Erythroblast (primary cell): Measurements from ENCODE around the gene ARHGAP24.
"Not testable (repeated sequence)": the region's sequence is repeated elsewhere in the genome, so short reads cannot be mapped to it uniquely, and the experiment has no call there.

Experiments
- DNase-seq, 2 experiments: peaks; one replicate each; lab custom pipeline; 2025; lab: John Stamatoyannopoulos, UW
- GATA1 ChIP-seq: IDR thresholded peaks from 2 replicates; pipeline ENCODE4 v1.6.1; 2011; ENCODE audit warnings: low read depth, mild to moderate bottlenecking, control low read depth, low read length, moderate library complexity
- POLR2A ChIP-seq: IDR thresholded peaks from 2 replicates; pipeline ENCODE4 v1.6.1; 2011; ENCODE audit warnings: mild to moderate bottlenecking, low read length

Gene ARHGAP24

DNA sequence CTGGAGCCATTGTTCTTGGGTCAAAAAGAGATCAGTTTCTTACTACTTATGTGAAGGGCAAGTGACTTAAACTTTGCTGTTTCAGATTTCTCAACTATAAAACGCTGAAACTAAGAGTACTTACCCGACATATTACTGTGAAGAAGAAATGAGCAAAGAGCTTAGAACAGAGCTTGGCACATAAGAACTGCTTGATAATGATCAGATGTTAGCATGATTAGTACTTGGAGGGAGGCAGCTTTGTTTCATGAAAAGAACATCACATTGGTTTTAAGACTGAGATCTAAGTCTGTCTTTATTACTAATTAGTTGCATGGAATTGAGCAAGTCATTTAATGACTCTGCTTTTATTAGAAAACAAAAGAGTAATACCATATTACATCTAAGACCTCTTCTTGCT lies 169.1 kb downstream of the ARHGAP24 start:
- DNase-seq, result no peak
- TF ChIP-seq GATA1 (no peak), POLR2A (no peak)

DNA sequence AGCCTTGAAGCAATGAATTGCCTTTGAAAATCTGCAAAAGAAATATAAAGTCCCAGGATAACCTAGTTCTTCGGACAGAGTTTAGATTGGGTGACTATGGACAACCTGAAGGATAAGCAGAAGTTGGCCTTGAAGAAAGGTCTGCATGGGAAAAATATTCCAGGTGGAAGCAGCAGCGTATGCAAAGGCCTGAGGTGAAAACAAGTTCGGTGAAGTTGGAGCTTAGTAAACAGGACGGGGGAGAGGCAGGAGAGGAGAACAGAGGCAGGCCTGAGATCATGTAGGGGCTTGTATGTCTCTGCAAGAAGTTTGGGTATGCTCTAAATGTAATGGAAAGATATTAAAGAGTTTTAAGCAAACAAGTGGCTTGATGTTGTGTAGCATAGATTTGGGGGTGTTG lies 176.0 kb downstream of the ARHGAP24 start:
- no peak for DNase-seq

DNA sequence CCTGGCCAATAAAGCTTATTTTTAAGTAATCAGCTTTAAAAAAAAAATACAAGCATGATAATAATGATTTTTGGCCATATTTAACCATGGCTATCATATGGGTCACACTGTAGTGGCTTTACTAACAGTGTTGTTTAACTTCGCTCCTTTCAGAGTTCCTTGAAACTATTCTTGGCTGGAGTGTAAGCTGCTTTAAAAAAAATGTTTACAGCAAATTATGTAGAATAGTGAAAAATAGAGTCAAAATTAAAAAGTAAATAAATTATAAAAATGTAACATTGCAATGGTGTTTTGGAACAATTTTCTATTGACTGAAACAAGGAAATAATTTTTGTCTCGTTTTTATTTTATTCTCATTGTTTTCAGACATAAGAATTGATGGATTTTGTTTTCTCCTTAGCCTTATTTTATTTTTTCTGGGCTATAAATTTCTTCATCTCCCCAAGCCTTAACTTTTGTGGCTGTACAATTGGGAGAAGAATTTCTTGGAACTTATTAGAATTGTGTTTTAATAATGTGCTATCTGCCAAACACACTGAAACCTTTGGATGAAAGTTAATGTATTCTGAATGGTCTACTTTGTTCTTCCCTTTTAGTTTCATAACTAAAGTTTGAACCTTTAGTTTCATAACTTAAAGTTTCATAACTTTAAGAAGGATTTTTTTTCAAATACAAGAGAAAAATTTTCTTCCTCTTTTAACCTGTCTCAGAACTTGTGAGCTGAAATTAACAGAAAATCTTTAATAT lies 182.0 kb downstream of the ARHGAP24 start:
- no peak for DNase-seq
- TF ChIP-seq POLR2A (no peak), GATA1 (no peak)

More for the DNA sequence above, 176.0 kb downstream of the ARHGAP24 start:
- TF ChIP-seq POLR2A (no peak), GATA1 (no peak)

DNA sequence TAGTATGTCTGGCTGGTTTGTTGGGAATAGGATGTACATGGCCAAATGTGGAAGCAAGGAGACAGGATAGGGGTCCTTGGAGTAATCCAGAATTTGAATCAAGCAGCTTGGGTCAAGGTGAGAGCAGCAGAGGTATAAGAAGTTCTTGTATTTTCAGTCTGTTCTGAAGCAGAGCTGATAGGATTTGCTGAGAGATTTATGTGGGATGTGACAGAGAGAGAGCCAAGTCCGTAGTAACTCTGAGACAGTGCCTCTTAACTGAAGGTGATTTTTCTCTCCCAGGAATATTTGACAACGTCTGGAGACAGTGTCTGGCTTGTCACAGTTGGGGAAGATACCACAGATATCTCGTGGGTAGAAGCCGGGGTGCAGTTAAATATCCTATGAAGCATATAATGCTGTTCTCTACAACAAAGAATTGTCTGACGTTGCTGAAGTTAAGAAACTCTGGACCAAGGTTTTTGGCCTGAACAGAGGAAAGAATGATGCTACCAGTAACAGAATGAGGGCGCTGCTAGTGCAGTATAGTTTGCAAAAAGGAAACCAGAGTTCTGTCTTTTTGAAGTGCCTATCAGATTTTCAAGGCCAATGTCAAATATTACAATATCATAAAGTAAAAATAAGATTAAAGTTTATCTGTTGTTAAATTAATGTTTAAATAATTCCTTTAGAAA lies 184.0 kb downstream of the ARHGAP24 start:
- no peak for TF ChIP-seq GATA1
- TF ChIP-seq POLR2A, result no peak
- no peak for DNase-seq

DNA sequence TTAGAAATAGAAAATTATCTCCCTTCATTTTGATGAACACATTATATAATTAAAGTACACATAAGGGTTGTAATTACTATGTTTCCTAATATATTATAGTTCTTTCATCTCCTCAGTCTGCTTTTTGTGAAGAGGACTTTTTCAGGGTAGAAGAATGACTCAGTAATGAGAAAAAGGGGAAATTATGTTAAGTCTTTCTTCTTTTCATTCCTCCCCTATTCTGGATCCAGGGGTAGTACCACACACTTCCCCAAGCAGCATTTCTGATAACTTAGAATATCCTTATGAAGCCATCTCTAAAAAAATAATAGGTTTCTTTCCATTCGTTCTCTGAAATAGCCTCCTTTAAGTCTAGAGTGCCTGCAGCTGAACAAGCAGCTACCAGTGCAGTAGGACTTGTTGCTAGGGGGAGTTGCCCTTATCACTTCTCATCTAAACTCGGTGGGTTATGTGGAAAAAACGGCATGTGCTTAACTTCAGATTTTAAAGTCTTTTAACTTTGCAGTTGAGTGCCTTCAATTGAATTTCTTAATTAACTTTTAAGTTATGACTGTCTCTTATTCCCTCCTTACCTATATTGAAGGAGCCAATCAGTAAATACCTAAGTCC lies 184.8 kb downstream of the ARHGAP24 start:
- TF ChIP-seq POLR2A (no peak), GATA1 (no peak)
- no peak for DNase-seq

DNA sequence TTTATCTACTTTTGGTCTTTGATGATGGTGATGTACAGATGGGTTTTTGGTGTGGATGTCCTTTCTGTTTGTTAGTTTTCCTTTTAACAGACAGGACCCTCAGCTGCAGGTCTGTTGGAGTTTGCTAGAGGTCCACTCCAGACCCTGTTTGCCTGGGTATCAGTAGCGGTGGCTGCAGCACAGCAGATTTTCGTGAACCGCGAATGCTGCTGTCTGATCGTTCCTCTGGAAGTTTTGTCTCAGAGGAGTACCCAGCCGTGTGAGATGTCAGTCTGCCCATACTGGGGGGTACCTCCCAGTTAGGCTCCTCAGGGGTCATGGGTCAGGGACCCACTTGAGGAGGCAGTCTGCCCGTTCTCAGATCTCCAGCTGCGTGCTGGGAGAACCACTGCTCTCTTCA lies 191.7 kb downstream of the ARHGAP24 start:
- DNase-seq, result not testable (repeated sequence)

DNA sequence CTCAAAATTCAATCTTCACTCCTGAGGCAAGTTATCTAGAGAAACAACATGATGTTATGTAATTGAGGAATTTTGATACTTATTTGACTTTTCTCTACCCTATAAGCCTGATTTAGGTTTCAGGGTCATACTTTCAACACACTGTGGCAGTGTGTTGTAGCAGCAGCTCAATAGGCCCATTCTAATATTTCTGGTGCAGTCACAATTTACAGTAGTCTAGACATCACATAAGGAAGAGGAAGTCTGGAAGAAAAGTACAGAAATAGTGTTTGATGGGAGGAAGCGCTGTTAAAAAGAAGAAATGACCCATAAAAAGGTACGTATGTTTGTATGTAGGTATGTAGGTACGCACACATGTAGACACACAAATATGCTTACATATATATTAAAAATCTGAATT lies 194.3 kb downstream of the ARHGAP24 start:
- TF ChIP-seq POLR2A (no peak), GATA1 (no peak)

DNA sequence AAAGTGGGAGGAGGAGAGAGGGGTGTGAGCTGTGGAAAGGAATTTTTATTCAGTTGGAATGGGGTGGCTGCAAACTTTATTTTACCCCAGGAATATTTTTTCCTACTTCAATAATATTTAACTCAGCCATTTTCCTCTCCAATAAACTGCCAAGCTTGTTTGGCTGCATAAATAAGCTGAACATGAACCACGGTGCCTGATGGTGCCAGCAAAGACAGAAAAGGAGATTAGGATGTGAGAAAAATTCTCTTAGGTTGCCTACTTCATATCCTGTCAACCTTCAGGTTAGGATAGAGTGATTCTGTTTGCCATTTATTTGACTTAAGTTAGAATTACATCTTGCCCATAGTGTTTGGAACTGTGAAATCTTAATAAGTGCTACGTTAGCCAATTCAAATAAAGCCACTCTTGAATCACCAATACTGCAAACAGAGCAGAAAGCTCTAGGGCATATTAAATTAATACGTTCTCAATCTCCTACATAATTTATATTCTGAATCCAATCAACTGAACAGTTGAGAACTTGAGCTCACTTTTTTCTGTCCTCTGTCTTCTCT lies 195.1 kb downstream of the ARHGAP24 start:
- no peak for DNase-seq
- TF ChIP-seq POLR2A, result no peak
- no peak for TF ChIP-seq GATA1

More for the DNA sequence above, 194.3 kb downstream of the ARHGAP24 start:
- no peak for DNase-seq

DNA sequence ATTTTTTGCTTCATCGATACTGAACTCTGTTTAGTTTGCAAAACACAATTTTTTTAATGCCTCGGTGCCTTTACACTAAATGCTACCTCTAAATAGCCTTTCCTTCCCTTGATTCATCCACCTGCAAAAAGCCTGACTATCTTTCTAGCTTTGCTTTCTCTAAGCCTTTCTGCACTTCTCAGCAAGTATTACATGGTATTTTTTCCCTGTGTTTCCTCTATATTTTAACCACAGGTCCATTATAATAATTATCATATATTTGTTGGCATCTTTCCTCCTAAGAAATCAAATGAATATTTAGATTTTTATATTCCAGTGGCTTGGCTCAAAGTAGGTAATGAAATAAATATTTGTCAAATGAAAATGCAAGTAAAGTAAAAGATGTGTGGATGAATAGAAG lies 196.2 kb downstream of the ARHGAP24 start:
- DNase-seq, result no peak
- TF ChIP-seq POLR2A, result no peak
- no peak for TF ChIP-seq GATA1

DNA sequence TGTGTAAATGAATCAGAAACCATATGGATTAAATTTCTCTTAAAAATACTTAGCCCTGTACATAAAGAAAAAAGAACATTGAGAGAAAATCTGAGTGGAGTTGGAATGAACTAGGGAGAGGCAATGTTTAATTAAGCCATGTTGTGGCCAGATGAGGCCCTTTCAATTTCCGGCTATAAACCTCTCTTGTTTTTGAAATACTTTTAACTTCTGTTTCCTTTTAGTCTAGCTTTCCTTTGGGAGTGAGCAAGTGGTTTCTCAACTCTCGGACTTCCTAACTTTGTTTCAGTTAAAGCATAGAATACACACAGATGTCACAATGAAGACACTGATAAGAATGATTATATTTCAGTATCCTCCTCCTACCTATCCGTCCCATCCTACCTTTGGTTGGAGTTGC lies 197.2 kb downstream of the ARHGAP24 start:
- no peak for TF ChIP-seq POLR2A
- TF ChIP-seq GATA1, result no peak

DNA sequence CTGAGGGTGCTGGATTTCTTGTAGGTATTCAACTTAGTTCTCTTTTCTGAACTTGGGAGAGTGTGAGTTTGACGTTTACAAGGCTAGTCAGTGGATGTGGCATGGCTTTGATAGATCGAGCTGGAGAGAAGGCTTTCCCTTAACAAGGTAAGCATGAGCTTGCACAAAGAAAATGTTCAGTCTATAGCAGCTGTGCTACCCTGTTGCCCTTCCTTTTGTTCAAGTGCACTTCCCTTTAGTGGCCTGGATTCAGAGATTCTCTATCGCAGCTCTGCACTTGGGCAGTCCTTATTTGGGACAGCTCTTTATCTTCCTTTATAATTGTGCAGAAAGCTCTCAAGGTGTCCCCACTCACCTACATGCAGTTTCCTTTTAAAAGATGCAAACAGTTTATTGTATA lies 198.0 kb downstream of the ARHGAP24 start:
- TF ChIP-seq POLR2A (no peak), GATA1 (no peak)
- DNase-seq, result no peak

More for the DNA sequence above, 197.2 kb downstream of the ARHGAP24 start:
- DNase-seq, result no peak

DNA sequence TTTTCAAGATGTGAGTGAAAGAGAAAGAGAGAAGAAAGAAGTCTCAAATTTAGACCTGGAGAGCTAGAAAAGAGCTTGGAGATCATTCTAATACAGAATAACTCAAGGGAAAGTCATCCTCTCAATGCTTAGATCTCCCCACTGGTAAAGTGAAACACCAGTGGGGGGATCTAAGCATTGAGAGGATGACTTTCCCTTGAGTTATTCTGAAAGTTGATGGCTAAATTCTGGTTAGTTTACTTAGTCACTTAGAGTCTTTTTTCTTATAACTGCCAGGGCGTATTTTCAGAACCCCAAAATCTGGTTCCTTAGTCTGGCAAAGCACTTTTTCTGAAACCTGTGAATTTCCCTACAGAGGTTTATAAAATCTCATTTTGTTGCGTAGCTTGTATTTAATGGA lies 198.6 kb downstream of the ARHGAP24 start:
- no peak for TF ChIP-seq GATA1
- no peak for TF ChIP-seq POLR2A
- DNase-seq, result no peak

DNA sequence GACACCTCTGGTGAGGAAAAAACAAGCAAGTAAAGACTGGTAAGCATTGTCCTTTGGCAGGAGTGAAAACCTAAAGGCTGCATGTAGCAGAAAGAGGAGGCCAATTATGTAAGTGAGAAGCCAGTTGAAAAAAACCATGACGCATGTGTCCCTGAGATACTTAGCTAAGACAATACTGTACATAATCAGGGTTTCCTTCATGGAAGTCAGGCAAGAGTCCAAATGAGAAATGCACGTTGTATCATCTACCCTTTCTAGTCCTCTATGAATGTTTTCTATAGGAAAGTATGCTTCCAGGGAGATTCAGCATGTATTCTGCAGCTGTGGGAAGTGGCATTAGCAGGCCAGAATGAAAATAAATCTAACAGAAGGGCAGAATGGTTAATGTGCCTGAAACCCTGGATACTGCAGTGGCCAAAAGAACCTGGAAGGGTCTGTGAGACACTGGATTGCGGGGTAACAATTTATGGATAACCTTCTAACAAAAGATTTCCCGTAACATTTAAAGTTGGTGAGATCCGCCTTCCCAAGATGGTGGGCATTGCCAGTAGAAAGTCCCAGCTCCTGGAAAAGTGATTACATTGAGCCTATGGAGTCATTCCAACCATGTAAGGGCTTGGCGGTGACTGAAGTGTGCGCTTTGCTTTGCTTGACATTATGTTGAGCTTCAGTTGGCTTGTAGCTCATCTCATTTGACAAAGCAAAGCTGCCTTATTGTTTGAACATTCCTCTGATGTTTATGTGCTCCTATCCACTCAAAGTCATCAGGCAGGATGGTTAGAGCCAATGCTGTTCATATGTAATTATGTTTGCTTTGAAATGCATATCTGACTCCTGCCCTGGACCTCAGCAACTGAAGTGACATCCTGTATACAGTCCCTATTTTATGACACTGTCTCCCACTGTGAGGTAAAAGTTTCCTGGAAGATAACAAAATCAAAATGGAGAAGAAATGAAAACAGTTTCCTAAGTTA lies 200.4 kb downstream of the ARHGAP24 start:
- no peak for TF ChIP-seq POLR2A
- DNase-seq, result no peak

DNA sequence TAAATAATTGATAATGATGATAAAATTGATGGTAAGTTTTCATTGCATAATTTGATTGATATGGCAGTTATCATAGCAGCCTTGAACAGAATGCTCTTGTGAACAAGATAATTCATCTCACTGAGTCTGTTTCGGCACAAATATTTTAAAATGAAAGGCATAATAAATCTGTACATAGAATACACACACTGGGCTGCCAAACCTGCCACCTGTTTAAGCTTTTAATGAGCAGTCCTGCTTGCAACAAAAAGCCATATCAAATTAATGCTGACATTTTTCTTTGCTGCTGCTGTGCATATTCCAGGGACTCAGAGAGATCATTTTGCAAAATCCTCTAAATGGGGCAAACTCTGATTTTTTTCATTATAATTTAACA lies 201.1 kb downstream of the ARHGAP24 start:
- TF ChIP-seq POLR2A (no peak), GATA1 (no peak)
- DNase-seq, result no peak
